GF-D8 (cell line): ENCODE data around the gene FAF1.

Experiments
- DNase-seq: peaks from one replicate; lab custom pipeline; 2025; lab: John Stamatoyannopoulos, UW

The FAF1 gene

DNA sequence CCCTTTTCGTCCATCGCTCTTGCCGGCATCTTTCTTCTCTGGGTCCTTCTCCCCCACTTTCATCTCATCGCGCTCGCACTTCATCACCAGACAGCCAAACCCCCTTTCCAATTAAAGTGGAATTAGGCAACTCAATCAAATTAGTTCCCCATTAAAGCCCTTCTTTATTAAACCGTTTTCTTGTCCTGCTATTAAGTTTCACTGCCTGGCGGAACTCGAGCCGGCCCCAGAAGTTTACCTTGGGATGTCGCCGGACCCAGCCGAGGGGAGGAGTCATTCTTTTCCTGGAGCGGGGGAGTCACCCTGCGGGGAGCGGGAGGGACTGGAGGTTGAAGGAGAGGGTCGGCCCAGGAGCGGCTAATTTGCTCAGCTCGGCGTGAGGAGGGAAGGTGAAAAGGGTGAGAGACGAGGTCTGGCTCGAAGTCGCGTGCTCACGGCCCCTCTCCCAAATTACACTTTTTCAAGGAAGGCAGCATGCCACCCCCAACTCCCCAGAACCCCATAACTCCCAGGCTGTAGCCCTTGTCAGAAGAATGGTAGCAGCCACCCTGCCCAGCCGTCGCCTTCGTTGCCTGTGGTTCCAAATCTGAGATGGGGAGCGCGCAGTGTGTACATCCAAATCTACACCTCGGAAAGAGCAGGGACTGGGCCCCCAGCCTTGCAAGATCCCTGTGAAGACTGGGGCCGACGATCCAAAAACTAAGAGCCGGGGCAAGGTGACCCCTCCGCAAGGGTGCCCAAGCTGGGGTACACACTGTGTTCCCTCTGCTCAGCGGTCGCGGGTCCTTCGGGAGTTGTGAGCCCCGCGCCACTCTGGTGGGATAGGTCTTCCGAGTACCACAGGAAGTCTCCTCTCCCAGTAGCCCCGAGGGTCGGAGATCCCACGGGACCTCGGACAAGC lies 543.3 kb downstream of the FAF1 start:
- no peak for DNase-seq

DNA sequence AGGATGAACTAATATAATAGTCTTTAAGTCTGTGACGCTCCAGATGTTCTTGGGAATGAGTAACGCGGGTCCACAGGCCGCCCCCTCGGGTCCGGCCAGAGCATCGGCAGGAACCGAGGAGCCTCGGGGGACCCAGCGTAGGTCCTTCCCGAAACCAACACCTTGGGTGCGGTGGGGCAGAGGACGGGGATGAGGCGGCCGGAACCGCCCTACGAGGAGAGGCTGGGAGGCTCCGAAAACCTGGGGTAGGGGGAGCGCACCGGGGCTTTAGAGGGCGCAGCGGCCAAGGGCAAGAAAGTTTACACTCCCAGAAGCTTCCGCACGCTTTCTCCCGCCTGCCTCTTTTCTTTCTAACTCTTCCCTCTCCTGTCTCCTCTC lies 543.9 kb downstream of the FAF1 start:
- DNase-seq: no peak

DNA sequence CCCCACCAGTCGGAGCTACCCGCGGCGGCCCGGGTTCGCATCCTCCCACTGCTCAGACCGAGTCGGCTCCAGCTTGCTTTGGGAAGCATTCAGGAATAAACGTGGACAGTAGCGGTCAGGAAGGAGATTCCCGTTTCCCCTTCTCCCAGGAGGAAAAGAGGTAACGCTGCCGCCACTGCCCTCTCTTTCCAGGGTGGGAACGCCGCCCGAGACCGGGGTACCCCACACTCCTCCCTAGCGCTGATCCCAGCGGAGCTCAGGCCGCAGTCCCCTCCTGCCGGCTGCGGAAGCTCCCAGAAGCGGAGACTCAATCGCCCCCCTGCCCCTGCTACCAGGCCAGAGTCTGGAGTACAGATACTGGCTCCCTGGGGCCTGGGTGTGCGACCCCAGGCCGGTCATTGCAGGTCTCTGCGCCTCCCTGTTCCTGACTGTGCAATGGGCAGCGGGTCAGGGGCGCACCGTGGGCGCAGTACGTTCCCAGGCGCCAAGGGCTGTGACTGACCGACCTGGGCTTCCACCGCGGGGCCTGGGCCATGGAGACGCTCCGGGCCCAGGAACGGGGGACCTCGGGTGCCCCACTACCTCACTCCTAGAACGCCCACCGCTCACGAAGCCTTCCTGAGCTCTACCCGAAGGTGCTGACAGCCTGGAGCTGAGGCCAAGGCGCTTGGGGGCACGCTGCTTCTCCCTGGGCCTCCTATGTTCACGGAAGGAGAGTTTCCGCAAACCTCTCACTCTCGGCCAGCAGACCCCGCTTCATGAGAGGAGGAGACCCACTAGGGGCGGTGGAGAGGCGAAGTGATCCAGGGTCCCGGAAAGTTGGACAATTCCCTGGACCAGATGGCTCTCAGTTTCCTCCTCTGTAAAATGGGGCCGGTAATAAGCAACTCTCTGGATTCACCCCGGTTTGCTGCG lies 544.6 kb downstream of the FAF1 start:
- no peak for DNase-seq

DNA sequence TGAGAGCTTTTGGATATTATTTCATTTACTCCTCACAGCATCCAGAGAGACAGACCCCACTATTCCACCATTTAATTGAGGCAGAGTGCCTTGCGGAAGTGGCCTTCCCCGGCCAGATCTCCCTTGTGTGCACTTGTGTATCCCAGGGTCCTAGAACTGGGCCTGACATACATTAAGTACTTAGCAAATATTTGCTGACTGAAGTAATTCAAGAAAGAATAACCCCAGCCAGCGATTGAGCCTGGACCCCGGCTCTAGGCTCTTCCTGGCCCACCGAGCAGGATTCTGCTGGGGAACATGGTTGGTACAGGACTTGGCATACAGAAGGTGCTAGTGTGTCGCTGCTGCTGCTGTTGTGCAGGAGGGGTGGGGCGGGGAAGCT lies 545.2 kb downstream of the FAF1 start:
- no peak for DNase-seq

DNA sequence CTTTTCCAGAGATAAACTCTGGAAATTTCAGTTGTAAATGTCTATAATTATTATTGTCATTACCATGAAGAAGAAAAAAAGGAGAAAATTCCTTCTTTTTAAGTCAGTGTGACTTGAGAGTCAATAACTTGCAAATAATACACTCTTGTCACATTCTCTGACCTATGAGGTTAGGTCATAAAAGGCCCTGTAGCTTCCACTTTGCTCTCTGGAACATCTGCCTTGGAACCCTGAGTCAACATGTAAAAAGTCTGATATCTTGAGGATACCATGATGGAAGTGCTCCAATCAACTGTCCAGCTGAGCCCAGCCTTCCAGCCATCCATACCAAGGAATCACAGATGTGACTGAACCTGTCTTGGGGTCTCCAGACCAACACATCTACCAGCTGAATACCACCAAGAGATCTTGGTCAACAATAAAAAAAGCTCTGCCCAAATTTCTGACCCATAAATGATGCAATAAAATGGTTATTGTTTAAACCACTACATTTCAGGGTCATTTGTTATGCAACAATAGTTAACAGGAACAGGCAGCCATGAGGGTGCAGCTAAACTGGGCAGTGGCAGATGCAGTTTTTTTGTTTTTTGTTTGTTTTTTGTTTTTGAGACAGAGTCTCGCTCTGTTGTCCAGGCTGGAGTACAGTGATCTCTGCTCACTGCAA lies 547.1 kb downstream of the FAF1 start:
- DNase-seq: no peak

DNA sequence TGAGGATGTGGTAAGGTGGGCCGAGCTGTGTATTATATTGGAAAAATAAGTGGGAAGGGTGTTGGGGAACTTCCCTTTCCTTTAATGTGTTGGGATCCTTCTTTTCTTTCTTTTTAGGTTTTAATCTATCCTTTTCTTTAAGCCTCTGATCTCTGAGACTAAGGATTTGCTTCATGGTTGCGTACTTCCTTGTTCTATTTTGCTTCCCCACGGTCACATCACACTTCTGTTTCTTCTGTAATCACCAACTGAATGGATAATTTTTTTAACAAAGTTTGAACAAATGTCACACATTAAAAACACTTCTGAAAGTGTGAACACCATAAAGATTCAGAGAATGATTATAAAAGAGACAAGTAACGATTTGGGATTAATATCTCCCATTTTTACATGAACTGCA lies 554.3 kb downstream of the FAF1 start:
- no peak for DNase-seq

DNA sequence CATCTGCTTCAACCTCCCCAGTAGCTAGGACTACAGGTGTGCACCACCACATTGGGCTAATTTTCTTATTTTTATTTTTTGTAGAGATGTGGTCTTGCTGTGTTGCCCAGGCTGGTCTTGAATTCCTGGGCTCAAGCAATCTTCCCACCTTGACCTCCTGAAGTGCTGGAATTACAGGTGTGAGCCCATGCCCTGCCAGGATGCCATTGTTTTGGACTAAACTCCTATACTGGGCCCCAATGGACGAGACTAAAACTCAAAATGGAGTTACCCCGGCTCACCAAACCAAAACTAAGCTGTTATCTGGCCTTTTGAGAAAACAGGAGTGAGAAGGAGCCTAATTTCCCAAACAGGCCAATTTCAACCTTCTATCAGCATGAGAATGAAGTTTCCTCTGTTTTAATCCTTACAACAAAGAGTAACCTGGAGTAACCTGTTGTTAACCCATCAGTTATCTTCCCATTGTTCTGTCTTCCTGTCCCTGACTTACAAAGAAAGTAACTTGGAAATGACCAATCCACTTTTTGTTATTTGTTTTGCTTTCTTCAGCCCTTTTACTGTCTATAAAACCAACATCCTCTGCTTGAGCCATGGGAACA lies 566.4 kb downstream of the FAF1 start:
- no peak for DNase-seq
